ENCODE data around the gene FBXW4. TPM values are rescaled to one million over a fixed set of nuclear protein-coding genes. Genes with fewer than 3 reads are reported as not detected.

FBXW4 gene
- polyA plus RNA-seq, 1 donor (not counting 4 experiments of a cell fraction or from before 2014, with no cell fraction given), result 22.3 TPM

GRCh38 chr10:101645659-101646058 lies 49.3 kb downstream of the FBXW4 start:
- Histone ChIP-seq H3K27ac (ENCODE audit: control insufficient read depth, insufficient read depth, low read length) (no peak overlapping the region), H3K9me1 (ENCODE audit: control insufficient read depth, extremely low read depth, insufficient read depth, low read length) (no peaks in the 10 kb centered on the region), H3K9me3 (ENCODE audit: control insufficient read depth, low read depth, low read length) (no peaks in the 10 kb centered on the region), H2AFZ (ENCODE audit: control insufficient read depth, low read length) (no peak overlapping the region), H3K27me3 (ENCODE audit: control insufficient read depth, extremely low read depth, insufficient read depth, low read length) (no peaks in the 10 kb centered on the region), H3K36me3 (ENCODE audit: control insufficient read depth in 2 of 2, extremely low read depth in 1 of 2, insufficient read depth in 2 of 2, low read length in 2 of 2) (peaks cover 0 to 4% of the 10 kb centered on the region in 2 experiments), H3K4me3 (ENCODE audit: control insufficient read depth in 2 of 3, extremely low read depth in 1 of 3, insufficient read depth in 2 of 3, low read depth in 1 of 3, low read length in 3 of 3) (no peak overlapping the region), H3K79me2 (ENCODE audit: control insufficient read depth, insufficient read depth, low read length) (no peaks in the 10 kb centered on the region), H3K9ac (ENCODE audit: control insufficient read depth, extremely low read depth, insufficient read depth, low read length) (no peak overlapping the region), H3K4me1 (ENCODE audit: control insufficient read depth, extremely low read depth, insufficient read depth, low read length) (no peaks in the 10 kb centered on the region), H3K4me2 (ENCODE audit: control insufficient read depth, extremely low read depth, insufficient read depth, low read depth, low read length) (no peak overlapping the region), H4K20me1 (ENCODE audit: control insufficient read depth, extremely low read depth, insufficient read depth, low read length) (no peaks in the 10 kb centered on the region)
- dilution Hi-C loops (cut with MboI; ENCODE audit: extremely low pct_ligation_motif_present, low sequenced_read_pairs), result no loop called here
- FAIRE-seq (no peak), DNase-seq (ENCODE audit: low read depth, low spot score) (no peak)
- TF ChIP-seq CTCF (optimal IDR thresholded peaks at IDR 0.05 in 1 of 3, IDR thresholded peaks at IDR 0.05 in 1 of 3, conservative IDR thresholded peaks at IDR 0.05 in 1 of 3; ENCODE audit: extremely low read depth in 1 of 3, insufficient read depth in 2 of 3, low read length in 3 of 3) (no peak), EZH2 (IDR thresholded peaks at IDR 0.05; ENCODE audit: low read length) (no peak)

GRCh38 chr10:101644002-101644401 lies 51.0 kb downstream of the FBXW4 start:
- no peaks in the 10 kb centered on the region for H3K9me1 ChIP-seq (ENCODE audit: control insufficient read depth, extremely low read depth, insufficient read depth, low read length)
- no peaks in the 10 kb centered on the region for H3K4me1 ChIP-seq (ENCODE audit: control insufficient read depth, extremely low read depth, insufficient read depth, low read length)
- no peaks in the 10 kb centered on the region for H4K20me1 ChIP-seq (ENCODE audit: control insufficient read depth, extremely low read depth, insufficient read depth, low read length)
- H3K4me3 ChIP-seq (ENCODE audit: control insufficient read depth in 2 of 3, extremely low read depth in 1 of 3, insufficient read depth in 2 of 3, low read depth in 1 of 3, low read length in 3 of 3), result no peak overlapping the region
- TF ChIP-seq EZH2 (IDR thresholded peaks at IDR 0.05; ENCODE audit: low read length), result no peak
- DNase-seq (ENCODE audit: low read depth, low spot score) (no peak), FAIRE-seq (no peak)
- H3K4me2 ChIP-seq (ENCODE audit: control insufficient read depth, extremely low read depth, insufficient read depth, low read depth, low read length), result no peak overlapping the region
- no peak overlapping the region for H3K9ac ChIP-seq (ENCODE audit: control insufficient read depth, extremely low read depth, insufficient read depth, low read length)
- dilution Hi-C loops (cut with MboI; ENCODE audit: extremely low pct_ligation_motif_present, low sequenced_read_pairs), result no loop called here
- no peak overlapping the region for H2AFZ ChIP-seq (ENCODE audit: control insufficient read depth, low read length)
- no peaks in the 10 kb centered on the region for H3K27me3 ChIP-seq (ENCODE audit: control insufficient read depth, extremely low read depth, insufficient read depth, low read length)
- H3K79me2 ChIP-seq (ENCODE audit: control insufficient read depth, insufficient read depth, low read length), result no peaks in the 10 kb centered on the region
- H3K36me3 ChIP-seq (ENCODE audit: control insufficient read depth in 2 of 2, extremely low read depth in 1 of 2, insufficient read depth in 2 of 2, low read length in 2 of 2), result peaks cover 0 to 4% of the 10 kb centered on the region in 2 experiments
- no peaks in the 10 kb centered on the region for H3K9me3 ChIP-seq (ENCODE audit: control insufficient read depth, low read depth, low read length)
- no peak overlapping the region for H3K27ac ChIP-seq (ENCODE audit: control insufficient read depth, insufficient read depth, low read length)

GRCh38 chr10:101643546-101643945 lies 51.4 kb downstream of the FBXW4 start:
- TF ChIP-seq CTCF (optimal IDR thresholded peaks at IDR 0.05 in 1 of 3, IDR thresholded peaks at IDR 0.05 in 1 of 3, conservative IDR thresholded peaks at IDR 0.05 in 1 of 3; ENCODE audit: extremely low read depth in 1 of 3, insufficient read depth in 2 of 3, low read length in 3 of 3), result no peak
- no peak for TF ChIP-seq EZH2 (IDR thresholded peaks at IDR 0.05; ENCODE audit: low read length)
- Histone ChIP-seq H3K4me3 (ENCODE audit: control insufficient read depth in 2 of 3, extremely low read depth in 1 of 3, insufficient read depth in 2 of 3, low read depth in 1 of 3, low read length in 3 of 3) (no peak overlapping the region), H3K9me1 (ENCODE audit: control insufficient read depth, extremely low read depth, insufficient read depth, low read length) (no peaks in the 10 kb centered on the region), H3K4me1 (ENCODE audit: control insufficient read depth, extremely low read depth, insufficient read depth, low read length) (no peaks in the 10 kb centered on the region), H4K20me1 (ENCODE audit: control insufficient read depth, extremely low read depth, insufficient read depth, low read length) (no peaks in the 10 kb centered on the region), H3K36me3 (ENCODE audit: control insufficient read depth in 2 of 2, extremely low read depth in 1 of 2, insufficient read depth in 2 of 2, low read length in 2 of 2) (peaks cover 0 to 7% of the 10 kb centered on the region in 2 experiments), H3K9me3 (ENCODE audit: control insufficient read depth, low read depth, low read length) (no peaks in the 10 kb centered on the region), H3K9ac (ENCODE audit: control insufficient read depth, extremely low read depth, insufficient read depth, low read length) (no peak overlapping the region), H3K79me2 (ENCODE audit: control insufficient read depth, insufficient read depth, low read length) (no peaks in the 10 kb centered on the region), H3K27ac (ENCODE audit: control insufficient read depth, insufficient read depth, low read length) (no peak overlapping the region), H3K27me3 (ENCODE audit: control insufficient read depth, extremely low read depth, insufficient read depth, low read length) (no peaks in the 10 kb centered on the region), H2AFZ (ENCODE audit: control insufficient read depth, low read length) (no peak overlapping the region), H3K4me2 (ENCODE audit: control insufficient read depth, extremely low read depth, insufficient read depth, low read depth, low read length) (no peak overlapping the region)
- dilution Hi-C loops (cut with MboI; ENCODE audit: extremely low pct_ligation_motif_present, low sequenced_read_pairs), result no loop called here
- DNase-seq (ENCODE audit: low read depth, low spot score) (no peak), FAIRE-seq (no peak)
